Measurements from ENCODE around the gene CBR1. TPM values are rescaled to one million over a fixed set of nuclear protein-coding genes. Genes with fewer than 3 reads are reported as not detected.

The CBR1 gene
- total RNA-seq, 4 donors from 2014 or later, result 159 to 406 (median 222) TPM

GRCh38 chr21:36064085-36064460 is 5.8 kb upstream of the CBR1 start:
- no peak for TF ChIP-seq EP300 (IDR thresholded peaks at IDR 0.05)
- TF ChIP-seq CTCF (IDR thresholded peaks at IDR 0.05), result no peak
- no peak for TF ChIP-seq POLR2A (IDR thresholded peaks at IDR 0.05)
- no peak overlapping the region for H3K4me3 ChIP-seq
- H3K27ac ChIP-seq, result no peak overlapping the region
- no peaks in the 10 kb centered on the region for H3K36me3 ChIP-seq
- DNase-seq (ENCODE audit: low spot score in 2 of 2), result no peak
- peaks cover 0 to 3% (median 0%) of the 10 kb centered on the region in 4 donors for H3K9me3 ChIP-seq
- H3K27me3 ChIP-seq, result no peaks in the 10 kb centered on the region
- WGBS, 2 donors, result 91 to 94% methylated on average over 4 of the region's 4 CpGs
- H3K4me1 ChIP-seq, result peaks cover 0 to 13% (median 5%) of the 10 kb centered on the region in 4 donors

GRCh38 chr21:36065497-36066036 is 4.3 kb upstream of the CBR1 start:
- Histone ChIP-seq H3K4me3 (no peak overlapping the region), H3K4me1 (peaks cover 0 to 15% (median 6%) of the 10 kb centered on the region in 4 donors), H3K27ac (no peak overlapping the region), H3K36me3 (no peaks in the 10 kb centered on the region), H3K9me3 (peaks cover 0 to 3% (median 0%) of the 10 kb centered on the region in 4 donors), H3K27me3 (no peaks in the 10 kb centered on the region)
- TF ChIP-seq EP300 (IDR thresholded peaks at IDR 0.05) (no peak), POLR2A (IDR thresholded peaks at IDR 0.05) (no peak), CTCF (IDR thresholded peaks at IDR 0.05) (no peak)
- WGBS, 2 donors, result 46 to 82% methylated on average over 3 of the region's 3 CpGs
- no peak for DNase-seq (ENCODE audit: low spot score in 2 of 2)

GRCh38 chr21:36068748-36069398 is 951 bp upstream of the CBR1 start:
- TF ChIP-seq POLR2A (IDR thresholded peaks at IDR 0.05) (no peak), CTCF (IDR thresholded peaks at IDR 0.05) (no peak), EP300 (IDR thresholded peaks at IDR 0.05) (no peak)

GRCh38 chr21:36070999-36071398 is 1.2 kb downstream of the CBR1 start:
- peak overlapping the region in 2 of 4 donors; percentile 20 to 34 for H3K27ac ChIP-seq
- peaks cover 0 to 66% (median 35%) of the 10 kb centered on the region in 4 donors for H3K4me1 ChIP-seq
- TF ChIP-seq EP300 (IDR thresholded peaks at IDR 0.05), result no peak
- no peak for TF ChIP-seq CTCF (IDR thresholded peaks at IDR 0.05)
- no peak for TF ChIP-seq POLR2A (IDR thresholded peaks at IDR 0.05)
- H3K4me3 ChIP-seq, result peak overlapping the region in 3 of 4 donors; percentile 8 to 76 (median 69)
- H3K9me3 ChIP-seq, result peaks cover 0 to 3% (median 0%) of the 10 kb centered on the region in 4 donors
- no peaks in the 10 kb centered on the region for H3K27me3 ChIP-seq
- DNase-seq (ENCODE audit: low spot score in 2 of 2), result no peak
- H3K36me3 ChIP-seq, result peaks cover 0 to 20% (median 6%) of the 10 kb centered on the region in 3 donors
- WGBS, 2 donors, result 79 to 84% methylated on average over 6 to 7 of the region's 7 CpGs

More at GRCh38 chr21:36068748-36069398, 951 bp upstream of the CBR1 start:
- Histone ChIP-seq H3K4me1 (peaks cover 0 to 45% (median 28%) of the 10 kb centered on the region in 4 donors), H3K4me3 (no peak overlapping the region), H3K27ac (peak overlapping the region in 3 of 4 donors; percentile 78 to 88 (median 83)), H3K9me3 (peaks cover 0 to 3% (median 0%) of the 10 kb centered on the region in 4 donors), H3K36me3 (peaks cover 0 to 20% (median 6%) of the 10 kb centered on the region in 3 donors), H3K27me3 (no peaks in the 10 kb centered on the region)
- DNase-seq (ENCODE audit: low spot score in 2 of 2), result no peak
- 95 to 97% methylated on average over 5 of the region's 5 CpGs for WGBS, 2 donors
